H1 (cell line): ENCODE data around the gene PRR5L.

Source experiments
- SP1 ChIP-seq: IDR thresholded peaks from 2 replicates; pipeline ENCODE4 v1.6.1; 2011; ENCODE audit warnings: low read depth, low read length
- TF ChIP-seq, protein P1 (sequence below): IDR thresholded peaks from 2 replicates; pipeline ENCODE4 v1.6.1; 2012; ENCODE audit warnings: low read length, inconsistent platforms

DNA sequence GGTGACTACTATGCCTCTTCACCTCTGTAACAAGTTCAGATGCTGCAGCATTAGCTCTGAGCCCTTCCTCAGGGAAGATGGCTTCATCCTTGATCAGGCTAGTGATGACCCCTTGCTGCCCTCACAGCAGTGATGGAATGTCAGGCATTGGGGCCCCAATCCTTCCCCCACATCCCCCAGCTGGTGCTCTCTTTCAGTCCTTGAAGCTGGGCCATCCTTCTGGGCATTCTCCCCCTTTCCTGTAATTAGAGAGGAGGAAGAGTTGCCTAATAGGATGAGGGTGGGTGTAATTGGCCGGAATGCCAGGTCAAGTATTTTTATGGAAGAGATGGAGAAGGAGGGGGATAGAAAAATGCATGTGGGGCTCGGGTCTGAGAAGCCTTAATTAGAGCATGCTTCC lies 151.4 kb downstream of the PRR5L start:
- TF ChIP-seq, protein P1, sequence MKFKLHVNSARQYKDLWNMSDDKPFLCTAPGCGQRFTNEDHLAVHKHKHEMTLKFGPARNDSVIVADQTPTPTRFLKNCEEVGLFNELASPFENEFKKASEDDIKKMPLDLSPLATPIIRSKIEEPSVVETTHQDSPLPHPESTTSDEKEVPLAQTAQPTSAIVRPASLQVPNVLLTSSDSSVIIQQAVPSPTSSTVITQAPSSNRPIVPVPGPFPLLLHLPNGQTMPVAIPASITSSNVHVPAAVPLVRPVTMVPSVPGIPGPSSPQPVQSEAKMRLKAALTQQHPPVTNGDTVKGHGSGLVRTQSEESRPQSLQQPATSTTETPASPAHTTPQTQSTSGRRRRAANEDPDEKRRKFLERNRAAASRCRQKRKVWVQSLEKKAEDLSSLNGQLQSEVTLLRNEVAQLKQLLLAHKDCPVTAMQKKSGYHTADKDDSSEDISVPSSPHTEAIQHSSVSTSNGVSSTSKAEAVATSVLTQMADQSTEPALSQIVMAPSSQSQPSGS: no peak
- no peak for TF ChIP-seq SP1
